GM12892 (cell line): ENCODE results near the gene TTLL6.

Experiments
- POLR2A ChIP-seq: IDR thresholded peaks from 2 replicates; pipeline ENCODE4 v1.6.1; 2011; ENCODE audit warnings: low read depth, low read length, control low read depth
- POLR2AphosphoS5 ChIP-seq: IDR thresholded peaks from 2 replicates; pipeline ENCODE4 v1.6.1; 2011; ENCODE audit warnings: low read depth, low read length, control low read depth
- TAF1 ChIP-seq: IDR thresholded peaks from 2 replicates; pipeline ENCODE4 v1.6.1; 2011; ENCODE audit warnings: low read depth, mild to moderate bottlenecking, control low read depth, low read length, borderline replicate concordance

- TF ChIP-seq POLR2A (no peak), POLR2AphosphoS5 (no peak), TAF1 (no peak)
These were observed 2.5 kb downstream of the TTLL6 start for GRCh38 chr17:48814504-48814903.
